CD14-positive monocyte (primary cell): Measurements from ENCODE around the gene SOCS1. TPM values are rescaled to one million over a fixed set of nuclear protein-coding genes. Genes with fewer than 3 reads are reported as not detected.

ENCODE experiments used
- DNase-seq, 3 donors: peaks; one replicate each; pipeline ENCODE4 v3.0.0-alpha.2; 2011 to 2022
- H2AFZ ChIP-seq: 2 replicates; pipeline ENCODE4 v1.6.0; 2012; ENCODE audit warnings: mild to moderate bottlenecking, low read depth, low read length, inconsistent platforms; ENCODE audit not compliant: insufficient read depth, poor library complexity, severe bottlenecking
- H3K27ac ChIP-seq, 2 donors: 1 replicate in 1 of 2; 2 replicates in 1 of 2; pipeline ENCODE4 v1.5.1; 2012 to 2013; ENCODE audit warnings: low read length in 2 of 2, control low read depth in 1 of 2, inconsistent platforms in 1 of 2, low read depth in 1 of 2, mild to moderate bottlenecking in 1 of 2
- H3K27me3 ChIP-seq, 2 donors: one replicate each; pipeline versions ENCODE4 v1.6.0 to v1.6.1; 2011 to 2013; ENCODE audit warnings: low read length in 2 of 2; ENCODE audit not compliant: control insufficient read depth in 2 of 2, insufficient read depth in 2 of 2
- H3K36me3 ChIP-seq, 2 donors: replicated peaks in 1 of 2; 1 replicate in 1 of 2; 2 replicates in 1 of 2; pipeline versions ENCODE4 v1.5.1 to v1.6.1; 2012 to 2013; ENCODE audit warnings: low read length in 2 of 2, control low read depth in 1 of 2, inconsistent platforms in 1 of 2, mild to moderate bottlenecking in 1 of 2; ENCODE audit not compliant: insufficient read depth in 2 of 2, control insufficient read depth in 1 of 2
- H3K4me1 ChIP-seq, 2 donors: 1 replicate in 1 of 2; 2 replicates in 1 of 2; pipeline versions ENCODE4 v1.5.1 to v1.6.1; 2012 to 2013; ENCODE audit warnings: low read length in 2 of 2, control low read depth in 1 of 2, inconsistent platforms in 1 of 2, mild to moderate bottlenecking in 1 of 2, moderate library complexity in 1 of 2; ENCODE audit not compliant: insufficient read depth in 2 of 2, control insufficient read depth in 1 of 2
- H3K4me2 ChIP-seq: replicated peaks from 2 replicates; pipeline ENCODE3; 2012; ENCODE audit warnings: low read length, moderate library complexity, mild to moderate bottlenecking; ENCODE audit not compliant: poor library complexity, severe bottlenecking; ENCODE audit errors: extremely low read depth
- H3K4me3 ChIP-seq, 3 experiments: fragments of 200-600 bp in 1 of 3; sonication (generic) in 1 of 3; replicated peaks in 1 of 3; 1 replicate in 2 of 3; 2 replicates in 1 of 3; pipeline ENCODE4 v1.5.1; 2011 to 2013; ENCODE audit warnings: low read length in 3 of 3, mild to moderate bottlenecking in 3 of 3, control low read depth in 2 of 3, low read depth in 2 of 3, inconsistent platforms in 1 of 3, moderate library complexity in 1 of 3
- H3K79me2 ChIP-seq: 2 replicates; pipeline ENCODE4 v1.6.0; 2012; ENCODE audit warnings: mild to moderate bottlenecking, control low read depth, inconsistent platforms, low read length, moderate library complexity; ENCODE audit not compliant: insufficient read depth
- H3K9ac ChIP-seq: 2 replicates; pipeline ENCODE4 v1.6.0; 2017; ENCODE audit warnings: low read length, mild to moderate bottlenecking; ENCODE audit not compliant: insufficient read depth, poor library complexity, severe bottlenecking
- H3K9me3 ChIP-seq, 2 donors: replicated peaks in 1 of 2; 1 replicate in 1 of 2; 2 replicates in 1 of 2; pipeline versions ENCODE4 v1.5.1 to v1.6.1; 2012 to 2013; ENCODE audit warnings: low read length in 2 of 2, control low read depth in 1 of 2; ENCODE audit not compliant: control insufficient read depth in 1 of 2, insufficient read depth in 1 of 2
- H4K20me1 ChIP-seq: 2 replicates; pipeline ENCODE4 v1.6.0; 2012; ENCODE audit warnings: mild to moderate bottlenecking, low read length, control low read depth, moderate library complexity; ENCODE audit not compliant: insufficient read depth
- H3K27ac Mint-ChIP-seq, 7 donors: one replicate each; pipeline ENCODE4 v1.8.0; 2020; ENCODE audit warnings: mild to moderate bottlenecking in 7 of 7, mixed read lengths in 7 of 7, moderate library complexity in 6 of 7, inconsistent platforms in 2 of 7
- H3K27me3 Mint-ChIP-seq, 3 donors: one replicate each; pipeline ENCODE4 v1.8.0; 2021 to 2022; ENCODE audit warnings: low read depth in 3 of 3, mild to moderate bottlenecking in 3 of 3, mixed read lengths in 3 of 3, moderate library complexity in 3 of 3, inconsistent platforms in 1 of 3
- H3K36me3 Mint-ChIP-seq, 2 donors: one replicate each; pipeline ENCODE4 v1.8.0; 2020; ENCODE audit warnings: mixed read lengths in 2 of 2, inconsistent platforms in 1 of 2, mild to moderate bottlenecking in 1 of 2
- H3K4me1 Mint-ChIP-seq: one replicate; pipeline ENCODE4 v1.8.0; 2020; ENCODE audit warnings: mild to moderate bottlenecking, mixed read lengths
- H3K4me3 Mint-ChIP-seq, 2 donors: one replicate each; pipeline ENCODE4 v1.8.0; 2020; ENCODE audit warnings: mild to moderate bottlenecking in 2 of 2, mixed read lengths in 2 of 2, moderate library complexity in 1 of 2
- H3K9me3 Mint-ChIP-seq, 7 donors: one replicate each; pipeline ENCODE4 v1.8.0; 2020 to 2022; ENCODE audit warnings: mixed read lengths in 7 of 7, mild to moderate bottlenecking in 6 of 7, moderate library complexity in 6 of 7, inconsistent platforms in 2 of 7
- CTCF ChIP-seq: fragments of 200-600 bp; IDR thresholded peaks from one replicate; pipeline ENCODE4 v1.8.0; 2022; ENCODE audit warnings: antibody characterized with exemption, mild to moderate bottlenecking
- WGBS: methylation state at CpG from one replicate; pipeline ENCODE4 v1.1.5; 2013; ENCODE audit warnings: missing lambda C conversion rate; ENCODE audit not compliant: insufficient coverage; 5-methylcytosine and 5-hydroxymethylcytosine counted together
- intact Hi-C, 2 donors: fragments of 100-400 bp; cut with micrococcal nuclease; formaldehyde crosslinking; loops; one replicate each; pipeline versions ENCODE4 v1.15.0 to v1.15.1; 2023
- polyA plus RNA-seq, 3 donors: library from polyadenylated mRNA; depleted of rRNA in 1 of 3; unstranded in 2 of 3; stranded (reverse) in 1 of 3; fragments of 300-500 nt in 2 of 3; fragments of >200 nt in 1 of 3; fragmentation: Illumina TruSeq in 2 of 3; gene quantifications; 1 replicate in 2 of 3; 2 replicates in 1 of 3; pipeline ENCODE4 v1.2.3, GENCODE V29; 2012 to 2021

The SOCS1 gene
- polyA plus RNA-seq, 3 donors, result 0.13 to 2.3 (median 0.35) TPM

GRCh38 chr16:11274964-11275363 lies 19.0 kb upstream of the SOCS1 start:
- Histone ChIP-seq H3K9ac (no peak overlapping the region), H3K9me3 (no peaks in the 10 kb centered on the region), H3K4me2 (no peak overlapping the region), H3K36me3 (no peaks in the 10 kb centered on the region), H2AFZ (no peak overlapping the region), H3K27ac (no peak overlapping the region), H4K20me1 (no peaks in the 10 kb centered on the region), H3K4me3 (no peak overlapping the region), H3K27me3 (peaks cover 0 to 4% of the 10 kb centered on the region in 2 donors), H3K79me2 (no peaks in the 10 kb centered on the region), H3K4me1 (no peaks in the 10 kb centered on the region)
- DNase-seq, result no peak
- H3K27me3 Mint-ChIP-seq, result peaks cover 11 to 12% (median 11%) of the 10 kb centered on the region in 3 donors
- no peak for TF ChIP-seq CTCF
- H3K36me3 Mint-ChIP-seq, result no peaks in the 10 kb centered on the region
- H3K4me1 Mint-ChIP-seq, result peaks cover 13% of the 10 kb centered on the region
- intact Hi-C loops, result no loop called here
- WGBS, result 97% methylated on average over 4 of the region's 7 CpGs
- no peaks in the 10 kb centered on the region for H3K9me3 Mint-ChIP-seq
- no peak overlapping the region for H3K27ac Mint-ChIP-seq
- no peak overlapping the region for H3K4me3 Mint-ChIP-seq

- Mint-ChIP-seq H3K27me3 (peaks cover 11 to 17% (median 12%) of the 10 kb centered on the region in 3 donors), H3K9me3 (no peaks in the 10 kb centered on the region), H3K4me1 (peaks cover 4% of the 10 kb centered on the region), H3K36me3 (no peaks in the 10 kb centered on the region), H3K4me3 (no peak overlapping the region), H3K27ac (no peak overlapping the region)
- 80% methylated on average over 1 of the region's 3 CpGs for WGBS
- no peak overlapping the region for H3K4me2 ChIP-seq
- DNase-seq, result no peak
- intact Hi-C loops, result no loop called here
- no peak overlapping the region for H3K9ac ChIP-seq
- H4K20me1 ChIP-seq, result no peaks in the 10 kb centered on the region
- no peak for TF ChIP-seq CTCF
- H2AFZ ChIP-seq, result no peak overlapping the region
- H3K36me3 ChIP-seq, result no peaks in the 10 kb centered on the region
- no peaks in the 10 kb centered on the region for H3K79me2 ChIP-seq
- H3K9me3 ChIP-seq, result no peaks in the 10 kb centered on the region
- peaks cover 0 to 4% of the 10 kb centered on the region in 2 donors for H3K27me3 ChIP-seq
- no peak overlapping the region for H3K27ac ChIP-seq
- H3K4me1 ChIP-seq, result no peaks in the 10 kb centered on the region
- no peak overlapping the region for H3K4me3 ChIP-seq
These were observed 17.8 kb upstream of the SOCS1 start for GRCh38 chr16:11273721-11274324.
